ENCODE data around the gene IRAK2.

The IRAK2 gene

DNA sequence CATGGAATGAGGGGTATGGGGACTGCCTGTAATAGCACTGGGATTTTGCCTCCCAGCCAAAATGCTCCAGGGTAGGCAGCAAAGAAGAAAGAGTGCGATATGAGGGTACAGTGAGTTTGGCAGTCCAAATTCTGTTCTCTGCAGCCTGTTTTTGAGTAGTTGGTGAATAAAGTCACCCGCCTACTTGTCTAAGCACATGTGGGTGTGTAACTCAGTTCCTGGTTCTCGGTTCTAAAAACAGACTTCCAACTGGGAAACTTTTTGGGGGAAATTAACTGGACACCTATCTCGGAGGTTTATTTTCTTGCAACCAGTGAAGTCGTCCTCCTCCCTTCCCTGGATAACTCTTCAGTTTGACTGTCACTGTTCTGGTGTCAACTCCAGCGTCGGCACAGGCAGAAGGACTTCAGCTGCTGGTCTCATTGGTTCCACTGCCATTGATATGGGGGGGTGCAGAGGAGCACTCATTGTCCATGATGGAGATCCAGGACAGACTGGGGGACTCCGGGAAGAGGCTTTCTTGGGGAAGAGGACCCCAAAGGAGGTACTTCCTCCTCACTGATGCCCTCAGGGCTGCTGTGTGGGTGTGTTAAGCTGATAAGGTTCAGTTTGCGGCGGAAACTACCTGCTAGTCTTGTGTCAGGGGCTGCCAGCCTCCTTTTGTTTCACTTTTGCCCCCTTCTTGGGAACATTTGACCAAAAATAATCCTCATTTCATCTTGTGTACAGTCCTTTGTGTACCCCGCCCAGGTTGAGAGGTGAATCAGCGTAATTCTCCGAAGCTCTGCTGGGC, 114.9 kb downstream of the IRAK2 start:
- H3K36me3 ChIP-seq (replicated peaks) = peaks cover 40% of the 10 kb centered on the region
- H3K27me3 ChIP-seq (replicated peaks) = no peaks in the 10 kb centered on the region
- no peak overlapping the region for H3K27ac ChIP-seq
- TF ChIP-seq, protein P1, sequence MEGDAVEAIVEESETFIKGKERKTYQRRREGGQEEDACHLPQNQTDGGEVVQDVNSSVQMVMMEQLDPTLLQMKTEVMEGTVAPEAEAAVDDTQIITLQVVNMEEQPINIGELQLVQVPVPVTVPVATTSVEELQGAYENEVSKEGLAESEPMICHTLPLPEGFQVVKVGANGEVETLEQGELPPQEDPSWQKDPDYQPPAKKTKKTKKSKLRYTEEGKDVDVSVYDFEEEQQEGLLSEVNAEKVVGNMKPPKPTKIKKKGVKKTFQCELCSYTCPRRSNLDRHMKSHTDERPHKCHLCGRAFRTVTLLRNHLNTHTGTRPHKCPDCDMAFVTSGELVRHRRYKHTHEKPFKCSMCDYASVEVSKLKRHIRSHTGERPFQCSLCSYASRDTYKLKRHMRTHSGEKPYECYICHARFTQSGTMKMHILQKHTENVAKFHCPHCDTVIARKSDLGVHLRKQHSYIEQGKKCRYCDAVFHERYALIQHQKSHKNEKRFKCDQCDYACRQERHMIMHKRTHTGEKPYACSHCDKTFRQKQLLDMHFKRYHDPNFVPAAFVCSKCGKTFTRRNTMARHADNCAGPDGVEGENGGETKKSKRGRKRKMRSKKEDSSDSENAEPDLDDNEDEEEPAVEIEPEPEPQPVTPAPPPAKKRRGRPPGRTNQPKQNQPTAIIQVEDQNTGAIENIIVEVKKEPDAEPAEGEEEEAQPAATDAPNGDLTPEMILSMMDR (IDR thresholded peaks at IDR 0.05; ENCODE audit: low read depth, low read length, missing control alignments) = no peak
- in situ Hi-C loops (cut with HindIII; ENCODE audit: low pct_ligation_motif_present, low sequenced_read_pairs) = no loop called here
- no peak overlapping the region for H3K4me3 ChIP-seq (ENCODE audit: low read depth, low read length)
- no peak for DNase-seq

DNA sequence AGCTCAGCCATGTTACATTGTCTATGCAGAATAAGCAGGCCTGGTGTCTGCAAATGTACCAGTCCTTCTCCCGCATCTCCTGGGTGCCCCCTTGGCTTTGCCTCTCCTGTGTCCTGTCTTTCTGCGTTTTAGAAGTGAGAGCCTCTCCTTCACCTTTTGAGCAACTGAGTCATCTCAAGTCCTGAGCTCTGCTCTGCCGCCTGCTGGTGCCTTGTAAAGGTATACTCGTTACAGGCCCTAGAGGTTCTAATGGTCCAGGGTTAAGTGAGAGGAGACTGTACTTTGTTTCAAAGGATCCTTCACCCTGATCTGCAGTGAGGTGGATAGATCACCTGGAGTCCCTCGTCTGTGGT, 115.4 kb downstream of the IRAK2 start:
- in situ Hi-C loops (cut with HindIII; ENCODE audit: low pct_ligation_motif_present, low sequenced_read_pairs) = no loop called here
- no peaks in the 10 kb centered on the region for H3K27me3 ChIP-seq (replicated peaks)
- TF ChIP-seq, protein P1 (IDR thresholded peaks at IDR 0.05; ENCODE audit: low read depth, low read length, missing control alignments) = peak; percentile 45
- no peak overlapping the region for H3K4me3 ChIP-seq (ENCODE audit: low read depth, low read length)
- peaks cover 40% of the 10 kb centered on the region for H3K36me3 ChIP-seq (replicated peaks)
- H3K27ac ChIP-seq = no peak overlapping the region
- DNase-seq = no peak

DNA sequence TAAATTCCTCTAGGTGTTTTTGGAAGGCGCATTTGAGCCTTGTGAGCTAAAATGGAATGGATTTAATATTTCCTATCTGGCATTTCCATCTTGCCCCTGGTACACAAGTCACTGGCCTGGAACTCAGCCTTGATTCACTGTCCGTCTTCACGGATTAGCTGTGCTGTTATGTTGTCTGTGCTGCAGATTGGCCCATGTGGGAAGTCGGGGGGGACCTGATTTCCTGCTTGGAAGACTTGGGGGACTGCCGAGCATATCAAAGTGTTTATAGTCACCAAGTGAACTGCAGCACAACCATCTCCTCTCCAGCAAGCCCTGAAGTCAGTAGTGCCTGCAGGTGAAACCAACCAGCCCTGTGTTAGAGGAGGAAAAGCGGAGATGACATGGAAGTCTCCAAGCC, 115.9 kb downstream of the IRAK2 start:
- H3K4me3 ChIP-seq (ENCODE audit: low read depth, low read length) = no peak overlapping the region
- DNase-seq = no peak
- no peak overlapping the region for H3K27ac ChIP-seq
- H3K36me3 ChIP-seq (replicated peaks) = peaks cover 42% of the 10 kb centered on the region
- H3K27me3 ChIP-seq (replicated peaks) = no peaks in the 10 kb centered on the region
- in situ Hi-C loops (cut with HindIII; ENCODE audit: low pct_ligation_motif_present, low sequenced_read_pairs) = no loop called here
- TF ChIP-seq, protein P1 (IDR thresholded peaks at IDR 0.05; ENCODE audit: low read depth, low read length, missing control alignments) = no peak

DNA sequence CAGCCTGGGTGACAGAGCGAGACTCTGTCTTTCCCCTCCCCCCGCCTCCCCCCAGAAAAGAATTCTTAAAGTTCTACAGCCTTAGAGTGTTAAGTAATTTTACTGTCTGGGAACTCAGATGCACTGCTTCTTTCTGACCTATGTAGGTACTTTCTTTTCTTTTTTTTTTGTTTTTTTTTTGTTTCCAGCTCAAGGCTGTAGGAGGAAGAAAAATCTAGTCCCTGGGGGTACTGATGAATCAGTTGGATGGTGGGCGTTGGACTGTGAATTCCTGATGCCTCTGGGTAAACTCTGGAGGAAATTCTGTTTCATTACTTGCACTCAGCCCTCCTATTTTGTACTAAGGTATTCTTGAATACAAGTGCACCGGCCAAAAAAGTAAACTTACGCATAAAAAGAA, 117.2 kb downstream of the IRAK2 start:
- no peaks in the 10 kb centered on the region for H3K27me3 ChIP-seq (replicated peaks)
- peak; percentile 50 for DNase-seq
- H3K36me3 ChIP-seq (replicated peaks) = peaks cover 48% of the 10 kb centered on the region
- in situ Hi-C loops (cut with HindIII; ENCODE audit: low pct_ligation_motif_present, low sequenced_read_pairs) = no loop called here
- TF ChIP-seq, protein P1 (IDR thresholded peaks at IDR 0.05; ENCODE audit: low read depth, low read length, missing control alignments) = no peak
- no peak overlapping the region for H3K27ac ChIP-seq
- H3K4me3 ChIP-seq (ENCODE audit: low read depth, low read length) = no peak overlapping the region

DNA sequence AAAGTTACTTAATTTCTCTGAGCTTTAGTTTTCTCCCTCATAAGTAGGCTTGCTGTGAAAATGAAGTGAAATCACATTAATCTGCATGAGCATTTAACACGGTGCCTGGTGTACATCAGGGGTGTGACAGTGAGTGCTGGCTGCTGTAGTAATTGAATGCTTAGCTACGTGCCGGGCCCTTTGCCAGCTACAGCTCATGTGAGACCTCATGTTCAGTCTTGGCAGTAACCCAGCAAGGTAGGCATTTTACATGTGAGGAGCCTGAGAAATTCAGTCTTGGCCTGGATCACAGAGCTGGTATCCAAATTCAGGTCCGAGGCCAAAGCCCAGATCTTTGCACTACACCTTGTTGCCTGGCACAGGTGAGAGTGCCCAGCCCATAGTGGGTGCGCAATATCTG, 118.9 kb downstream of the IRAK2 start:
- no peak overlapping the region for H3K4me3 ChIP-seq (ENCODE audit: low read depth, low read length)
- peaks cover 42% of the 10 kb centered on the region for H3K36me3 ChIP-seq (replicated peaks)
- no peaks in the 10 kb centered on the region for H3K27me3 ChIP-seq (replicated peaks)
- H3K27ac ChIP-seq = no peak overlapping the region
- no peak for DNase-seq
- in situ Hi-C loops (cut with HindIII; ENCODE audit: low pct_ligation_motif_present, low sequenced_read_pairs) = no loop called here
- TF ChIP-seq, protein P1 (IDR thresholded peaks at IDR 0.05; ENCODE audit: low read depth, low read length, missing control alignments) = no peak

DNA sequence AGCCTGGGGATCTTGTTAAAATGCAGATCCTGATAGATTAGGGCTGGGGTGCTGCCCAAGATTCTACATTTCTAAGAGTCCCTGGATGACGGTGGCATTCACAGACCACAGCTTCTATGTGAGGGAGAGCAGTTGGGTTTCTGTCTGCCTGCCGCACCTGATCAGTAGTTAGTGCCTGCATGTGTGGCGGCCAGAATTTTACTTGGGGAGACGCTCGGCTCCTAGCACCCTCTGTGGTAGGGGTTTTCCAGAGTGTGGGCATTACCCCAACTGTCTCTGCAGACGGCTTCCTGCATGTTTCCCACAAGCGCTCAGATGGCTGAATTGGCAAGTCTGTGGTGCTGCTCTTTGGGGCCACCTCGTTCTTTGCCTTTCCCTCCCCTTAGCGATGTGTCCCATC, 119.8 kb downstream of the IRAK2 start:
- H3K36me3 ChIP-seq (replicated peaks) = peaks cover 44% of the 10 kb centered on the region
- DNase-seq = no peak
- no peak overlapping the region for H3K27ac ChIP-seq
- TF ChIP-seq, protein P1 (IDR thresholded peaks at IDR 0.05; ENCODE audit: low read depth, low read length, missing control alignments) = no peak
- no peaks in the 10 kb centered on the region for H3K27me3 ChIP-seq (replicated peaks)
- H3K4me3 ChIP-seq (ENCODE audit: low read depth, low read length) = no peak overlapping the region
- in situ Hi-C loops (cut with HindIII; ENCODE audit: low pct_ligation_motif_present, low sequenced_read_pairs) = no loop called here
